IPS-NIHi11 (cell line): ENCODE results near the gene NUDT15.
"Not testable (repeated sequence)": the region's sequence is repeated elsewhere in the genome, so short reads cannot be mapped to it uniquely, and the experiment has no call there.

ENCODE experiments used
- DNase-seq: peaks from one replicate; pipeline ENCODE4 v3.0.0; 2012; ENCODE audit warnings: mixed read lengths, low spot score

NUDT15 gene

DNA sequence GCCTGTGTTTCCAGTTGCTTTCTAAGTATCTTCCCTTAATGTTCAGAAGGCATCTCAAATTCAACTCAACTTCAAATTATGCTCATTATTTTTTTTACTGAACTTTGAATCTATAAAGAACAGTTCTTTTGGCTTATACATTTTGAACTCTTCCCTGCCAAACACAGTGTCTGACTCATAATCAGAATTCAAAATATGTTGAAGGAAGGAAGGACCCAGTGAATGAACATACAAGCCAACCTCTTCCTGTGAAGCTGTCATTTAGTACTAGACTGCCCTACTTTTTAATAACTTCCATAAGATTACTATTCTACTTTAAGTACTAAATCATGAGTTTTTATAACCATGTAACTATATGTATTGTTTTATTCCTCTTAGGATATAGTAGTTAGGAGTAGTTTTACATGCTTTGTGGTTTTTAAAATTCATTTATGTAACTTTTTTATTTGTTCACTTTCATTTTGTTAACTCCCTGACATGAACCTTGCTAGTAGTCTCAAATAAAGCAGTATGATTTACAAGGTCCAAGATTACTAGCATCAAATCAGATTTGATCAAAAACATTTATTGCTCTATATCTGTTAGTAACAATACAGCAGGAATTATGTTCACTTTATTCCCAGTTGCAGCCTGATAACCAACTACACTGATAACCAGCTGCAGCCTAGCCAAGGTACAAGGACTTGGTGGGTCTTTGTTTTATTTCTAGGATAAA is 6.4 kb downstream of the NUDT15 start:
- DNase-seq = no peak

DNA sequence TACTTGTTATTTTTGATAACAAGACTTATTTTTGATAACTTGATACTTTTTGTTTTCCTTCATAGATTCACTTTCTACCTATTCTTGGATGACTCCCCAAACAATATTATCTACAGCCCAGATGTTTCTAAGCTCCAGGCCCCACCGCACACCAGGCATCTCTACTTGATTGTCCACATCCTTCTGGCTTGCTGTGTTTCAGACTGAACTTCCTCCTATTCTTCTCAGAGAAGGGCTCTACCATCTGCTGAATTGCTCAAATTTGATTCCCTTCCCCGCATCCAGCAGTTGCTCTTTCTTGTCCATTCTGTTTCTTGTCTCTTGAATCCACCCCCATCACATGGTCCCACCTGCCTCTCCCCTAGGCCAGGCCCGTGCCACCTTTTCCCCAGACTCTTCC is 13.0 kb downstream of the NUDT15 start:
- DNase-seq = no peak

DNA sequence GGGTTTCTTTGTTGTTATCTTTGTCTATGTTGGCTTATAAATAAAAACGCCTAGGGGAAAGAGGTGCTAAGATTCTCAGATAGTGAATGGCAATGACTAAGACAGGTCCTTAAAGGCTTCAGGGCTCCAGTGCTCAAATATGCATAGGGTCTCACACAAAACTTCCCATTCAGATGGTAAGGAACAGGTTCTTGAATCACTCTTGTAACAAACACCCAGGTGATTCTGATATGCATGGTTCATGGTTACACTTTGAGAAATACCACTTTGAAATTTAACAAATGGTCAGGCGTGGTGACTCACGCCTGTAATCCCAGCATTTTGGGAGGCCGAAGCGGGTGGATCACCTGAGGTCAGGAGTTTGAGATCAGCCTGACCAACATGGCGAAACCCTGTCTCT is 17.1 kb downstream of the NUDT15 start:
- DNase-seq = no peak

DNA sequence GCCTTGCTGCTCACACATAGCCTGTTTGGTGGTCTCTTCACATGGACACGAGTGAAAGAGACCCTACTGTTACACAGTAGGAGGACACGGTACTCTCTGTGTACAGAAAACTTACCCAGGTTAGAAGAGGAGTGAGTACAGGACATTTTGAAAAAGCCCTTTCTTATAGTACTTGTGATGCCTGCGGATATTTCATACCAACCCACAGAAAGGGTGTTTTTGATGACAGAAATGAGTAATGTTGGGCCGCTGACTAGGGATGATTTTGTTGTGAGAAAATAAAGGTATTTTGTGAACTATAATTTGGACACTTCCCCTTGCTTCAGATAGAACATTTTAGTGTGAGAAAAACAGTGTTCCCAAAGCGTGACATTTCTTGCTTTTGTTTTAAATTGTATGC is 18.2 kb downstream of the NUDT15 start:
- DNase-seq = no peak

DNA sequence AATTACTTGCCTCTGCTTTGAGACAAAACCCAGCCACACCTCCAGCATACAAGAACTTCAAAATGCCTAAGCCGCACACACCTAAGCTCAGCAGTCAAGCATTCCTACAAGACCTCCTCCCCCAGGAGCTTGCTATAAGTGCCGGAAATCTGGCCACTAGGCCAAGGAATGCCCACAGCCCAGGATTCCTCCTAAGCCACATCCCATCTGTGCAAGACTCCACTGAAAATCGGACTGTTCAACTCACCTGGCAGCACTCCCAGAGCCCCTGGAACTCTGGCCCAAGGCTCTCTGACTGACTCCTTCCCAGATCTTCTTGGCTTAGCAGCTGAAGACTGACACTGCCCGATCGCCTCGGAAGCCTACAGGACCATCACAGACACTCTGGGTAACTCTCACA is 21.0 kb downstream of the NUDT15 start:
- DNase-seq = not testable (repeated sequence)

DNA sequence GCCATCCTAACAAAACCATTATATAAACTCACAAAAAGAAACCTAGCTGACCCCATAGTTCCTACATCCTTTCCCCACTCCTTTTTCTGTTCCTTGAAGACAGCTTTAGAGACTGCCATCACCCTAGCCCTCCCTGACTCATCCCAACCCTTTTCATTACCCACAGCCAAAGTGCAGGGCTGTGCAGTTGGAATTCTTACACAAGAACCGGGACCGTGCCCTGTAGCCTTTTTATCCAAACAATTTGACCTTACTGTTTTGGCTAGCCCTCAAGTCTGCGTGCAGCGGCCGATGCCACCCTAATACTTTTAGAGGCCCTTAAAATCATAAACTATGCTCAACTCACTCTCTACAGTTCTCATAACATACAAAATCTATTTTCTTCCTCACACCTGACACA is 22.4 kb downstream of the NUDT15 start:
- DNase-seq = not testable (repeated sequence)

DNA sequence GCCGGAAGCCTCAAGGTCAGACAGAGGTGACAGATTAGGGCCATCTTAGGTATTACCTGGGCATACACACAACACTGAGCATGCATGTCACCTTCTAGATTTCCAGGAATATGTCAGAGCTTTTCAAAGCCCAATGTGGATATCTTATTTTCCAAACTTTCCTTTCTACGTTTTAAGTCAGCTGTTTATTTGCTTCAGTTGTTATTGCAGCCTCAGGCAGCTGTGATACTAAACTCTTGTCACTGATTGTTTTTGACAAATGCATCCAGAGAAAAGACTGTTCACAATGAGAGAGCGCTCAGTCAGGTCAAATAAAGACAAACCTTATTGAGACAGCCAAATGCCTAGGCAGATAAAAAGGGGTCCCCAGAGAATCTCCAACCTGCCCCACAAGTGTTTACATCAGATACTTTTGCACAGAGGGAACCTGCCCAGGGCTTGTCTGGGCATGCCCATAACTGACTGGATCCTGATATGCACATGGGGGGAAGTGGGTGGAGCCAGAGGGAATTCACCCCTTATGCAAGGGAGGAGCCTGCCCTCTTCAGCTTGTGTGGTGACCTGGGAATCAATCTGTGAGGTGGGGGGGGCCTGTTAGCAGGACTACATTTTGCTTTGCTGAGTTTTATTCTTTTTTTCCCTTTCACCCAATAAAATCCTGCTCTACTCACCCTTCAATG is 28.9 kb downstream of the NUDT15 start:
- DNase-seq = no peak

DNA sequence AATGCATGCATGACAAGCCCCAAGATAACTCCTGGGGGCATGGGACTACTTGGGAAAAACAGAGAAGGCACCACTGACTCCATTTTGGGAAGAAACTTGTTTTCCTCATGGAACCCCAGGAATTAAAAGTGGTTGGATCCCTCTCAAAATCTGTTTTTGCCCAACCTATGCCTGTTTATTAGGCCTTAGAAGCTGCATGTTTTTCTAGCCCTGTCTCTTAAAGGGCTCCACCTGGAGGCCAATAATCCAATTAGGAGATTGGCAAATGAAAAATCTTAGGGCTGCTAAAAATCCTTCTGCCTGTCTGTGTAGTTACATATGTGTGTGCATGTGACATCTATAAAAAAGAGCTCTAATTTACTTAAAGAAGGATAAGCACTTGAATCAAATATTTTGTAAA is 30.5 kb downstream of the NUDT15 start:
- DNase-seq = no peak

DNA sequence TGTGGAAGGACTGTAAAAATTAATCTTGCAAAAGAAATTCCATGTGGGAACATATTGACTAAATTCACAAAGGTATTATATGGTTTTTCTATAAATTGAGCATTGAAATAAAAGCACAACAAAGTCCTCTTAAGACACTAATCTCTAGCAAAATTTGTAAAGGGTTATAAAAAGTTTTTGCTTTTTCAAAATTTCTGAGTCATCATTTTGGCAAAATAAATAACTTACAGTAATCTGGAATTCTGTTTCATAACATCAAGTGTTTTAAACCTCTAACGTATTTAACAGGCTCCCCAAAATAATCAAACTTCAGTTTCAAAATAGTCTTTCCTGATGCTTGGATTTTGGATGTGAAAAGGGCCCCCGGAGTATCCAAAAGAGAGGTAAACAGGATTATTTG is 31.4 kb downstream of the NUDT15 start:
- DNase-seq = no peak

DNA sequence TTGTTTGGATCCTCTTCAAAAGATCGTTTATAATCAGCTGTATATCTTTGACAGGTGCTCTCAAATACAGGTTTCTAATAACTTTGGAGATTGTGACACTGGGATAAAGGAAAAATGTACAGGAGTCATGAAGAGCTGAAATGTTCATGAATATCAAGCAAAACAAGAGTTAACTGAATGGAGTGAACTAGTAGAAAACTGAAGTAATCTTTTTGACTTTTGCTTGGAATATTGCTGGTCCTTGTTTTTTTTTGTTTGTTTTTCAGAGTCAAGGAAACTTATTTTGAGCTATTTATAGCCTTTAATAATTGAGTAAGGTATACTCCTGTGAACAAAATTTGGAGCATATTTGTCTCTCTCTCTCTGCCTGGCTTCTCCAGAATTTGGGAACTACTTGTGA is 32.0 kb downstream of the NUDT15 start:
- no peak for DNase-seq

DNA sequence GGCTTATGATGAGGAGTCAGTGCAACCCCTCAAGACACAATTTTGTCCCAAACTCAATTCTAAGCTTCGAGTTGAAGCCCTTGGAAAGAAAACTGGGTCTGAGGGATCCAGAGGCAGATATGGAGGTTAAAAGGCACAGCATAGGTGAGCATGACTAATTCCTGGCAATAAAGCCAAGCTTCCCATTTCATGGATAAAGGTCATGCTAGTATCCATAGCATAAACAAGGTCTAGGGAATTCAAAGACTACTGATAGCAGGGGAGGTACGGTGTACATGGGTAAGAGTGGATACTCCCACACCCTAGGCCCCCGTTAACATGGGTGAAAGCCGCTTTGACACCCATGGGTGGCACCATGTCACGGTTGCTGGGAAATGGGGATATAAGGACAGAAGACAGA is 33.4 kb downstream of the NUDT15 start:
- no peak for DNase-seq

DNA sequence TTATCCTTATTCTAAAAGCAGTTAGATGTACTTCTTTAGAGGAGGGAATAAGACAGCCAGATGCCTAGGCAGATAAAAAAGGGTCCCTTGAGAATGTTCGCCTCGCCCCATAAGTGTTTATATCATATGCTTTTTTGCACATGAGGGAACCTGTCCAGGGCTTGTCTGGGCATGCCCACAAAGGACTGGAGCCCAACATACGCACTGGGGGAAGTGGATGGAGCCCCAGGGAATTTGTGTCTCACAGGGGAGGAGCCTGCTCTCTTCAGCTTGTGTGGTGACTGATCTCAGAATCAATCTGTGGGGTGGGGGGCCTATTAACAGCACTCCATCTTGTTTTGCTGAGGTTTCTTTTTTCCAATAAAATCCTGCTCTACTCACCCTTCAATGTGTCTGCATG is 34.8 kb downstream of the NUDT15 start:
- DNase-seq = no peak

DNA sequence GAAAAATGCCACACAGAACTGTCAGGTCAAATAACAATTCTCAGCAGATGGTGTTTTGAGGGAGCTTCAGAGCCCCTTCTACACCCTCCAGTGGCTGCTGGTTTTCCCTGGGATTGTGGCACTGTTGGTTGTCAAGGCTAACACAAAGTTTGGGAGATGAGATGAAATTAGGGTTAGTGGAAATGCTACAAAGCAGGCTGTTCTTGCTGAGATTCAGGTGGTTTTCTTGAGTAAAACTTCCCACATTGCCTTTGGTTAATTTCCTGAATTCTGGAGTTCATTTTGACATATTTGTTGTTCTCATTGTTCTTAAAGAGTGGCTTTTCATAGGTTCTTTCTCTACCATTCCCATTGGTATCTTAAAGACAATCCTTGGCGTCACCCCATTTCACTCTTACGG is 35.3 kb downstream of the NUDT15 start:
- DNase-seq = no peak

DNA sequence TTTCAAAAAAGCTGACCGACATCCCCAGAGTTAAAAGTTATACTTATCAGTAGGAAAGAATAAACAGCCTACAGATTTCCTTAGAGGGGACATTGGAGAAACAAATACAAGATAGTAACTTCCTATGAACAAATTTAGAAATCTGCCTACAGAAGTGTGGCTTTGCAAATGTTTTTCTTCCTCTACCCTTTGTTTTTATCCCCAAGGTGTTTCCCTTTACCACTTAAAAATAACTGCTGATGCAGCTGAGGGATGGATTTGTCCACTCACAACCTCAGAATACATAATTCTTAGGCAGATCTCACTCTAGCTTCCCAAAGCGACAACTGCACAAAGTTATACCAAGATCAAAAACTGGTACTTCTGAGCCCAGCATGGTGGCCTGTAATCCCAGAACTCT is 36.5 kb downstream of the NUDT15 start:
- no peak for DNase-seq

DNA sequence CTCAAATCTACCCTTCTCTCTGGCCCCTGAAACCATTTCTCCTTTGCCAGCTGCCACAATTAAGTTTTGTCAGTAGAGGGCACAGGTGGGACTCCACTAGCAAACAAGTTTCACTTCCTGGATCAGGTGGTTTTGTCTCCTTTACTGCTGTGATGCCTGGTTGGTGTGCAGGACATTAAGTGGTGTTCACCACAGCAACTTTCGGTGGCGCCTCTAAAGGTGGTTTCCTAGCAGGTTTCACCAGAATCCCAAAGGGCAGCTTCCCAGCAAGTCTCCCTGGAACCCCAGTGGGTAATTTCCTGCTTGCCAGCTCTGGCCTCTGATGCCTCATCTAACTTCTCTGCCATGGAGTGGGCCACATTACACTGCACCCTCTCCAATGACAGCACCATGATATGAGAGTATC is 40.7 kb downstream of the NUDT15 start:
- DNase-seq = peak; percentile 18

DNA sequence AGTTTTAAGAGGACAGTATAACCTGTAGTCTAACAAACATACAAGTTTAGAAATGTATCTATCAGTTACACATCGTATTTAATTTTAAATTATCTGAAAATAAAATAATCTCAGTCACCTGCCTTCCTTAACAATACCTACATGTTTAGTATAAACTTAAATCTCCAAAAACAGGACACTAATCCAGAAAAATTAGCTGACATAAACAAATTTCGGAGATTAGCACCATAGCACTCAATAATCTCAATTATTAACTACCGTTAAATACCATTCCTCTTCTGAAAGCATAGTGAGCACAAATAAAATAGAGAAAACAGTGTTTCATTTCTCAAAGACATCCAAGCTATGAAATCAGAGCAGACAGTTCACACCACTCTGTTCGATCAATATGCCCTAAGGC is 44.2 kb downstream of the NUDT15 start:
- DNase-seq = no peak

DNA sequence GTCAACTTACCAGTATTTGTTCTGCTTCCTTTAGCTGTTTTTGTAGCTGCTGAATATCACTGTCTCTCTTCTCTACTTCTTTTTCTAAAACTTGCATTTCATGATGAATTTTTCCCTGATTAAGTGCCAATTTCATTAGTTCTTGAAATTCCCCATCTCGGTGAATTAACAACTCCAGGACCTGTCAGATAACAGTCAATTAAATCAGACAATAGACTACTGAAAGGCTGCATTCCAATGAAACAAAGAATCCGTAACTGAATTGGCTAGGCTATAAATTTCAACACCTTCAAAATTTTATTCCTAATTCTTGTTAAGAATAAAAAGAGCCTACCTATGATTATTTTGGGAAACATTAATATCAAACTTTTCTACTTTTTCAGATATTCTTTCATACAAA is 48.7 kb downstream of the NUDT15 start:
- no peak for DNase-seq

DNA sequence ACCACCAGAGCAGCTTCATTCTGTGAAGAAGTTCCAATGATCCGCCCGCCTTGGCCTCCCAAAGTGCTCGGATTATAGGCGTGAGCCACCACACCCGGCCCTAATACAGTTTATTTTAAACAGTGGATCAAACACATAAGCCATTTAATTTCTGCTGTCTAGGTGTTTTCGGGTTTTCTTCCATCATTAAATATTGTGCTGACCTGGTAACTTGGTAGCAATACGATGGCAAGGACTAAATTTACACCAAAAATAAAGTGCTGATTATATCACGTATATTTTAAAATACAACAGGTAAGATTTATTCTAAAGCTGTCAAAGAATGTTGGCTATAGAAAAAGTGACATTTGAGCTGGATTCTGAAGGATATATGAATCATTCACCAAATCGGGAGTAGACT is 56.1 kb downstream of the NUDT15 start:
- DNase-seq = no peak

DNA sequence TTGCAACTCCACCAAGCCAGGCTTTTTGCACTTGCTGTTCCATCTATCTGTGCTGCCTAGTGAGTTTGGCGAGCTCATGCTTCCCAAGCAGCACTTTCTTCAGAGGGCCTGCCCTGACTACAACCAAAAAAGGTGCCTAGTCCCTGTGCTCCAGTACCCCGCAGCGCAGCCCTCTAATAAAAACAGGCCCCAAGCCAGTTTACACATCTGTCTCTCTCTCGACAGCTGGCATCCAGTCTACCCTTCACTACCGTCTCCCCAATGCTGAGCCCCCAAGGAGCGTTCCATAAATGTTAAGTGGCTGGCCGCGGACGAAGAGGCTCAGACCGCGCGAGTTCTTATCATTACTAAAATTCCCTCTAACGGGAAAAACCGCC is 56.9 kb downstream of the NUDT15 start:
- peak; percentile 14 for DNase-seq

DNA sequence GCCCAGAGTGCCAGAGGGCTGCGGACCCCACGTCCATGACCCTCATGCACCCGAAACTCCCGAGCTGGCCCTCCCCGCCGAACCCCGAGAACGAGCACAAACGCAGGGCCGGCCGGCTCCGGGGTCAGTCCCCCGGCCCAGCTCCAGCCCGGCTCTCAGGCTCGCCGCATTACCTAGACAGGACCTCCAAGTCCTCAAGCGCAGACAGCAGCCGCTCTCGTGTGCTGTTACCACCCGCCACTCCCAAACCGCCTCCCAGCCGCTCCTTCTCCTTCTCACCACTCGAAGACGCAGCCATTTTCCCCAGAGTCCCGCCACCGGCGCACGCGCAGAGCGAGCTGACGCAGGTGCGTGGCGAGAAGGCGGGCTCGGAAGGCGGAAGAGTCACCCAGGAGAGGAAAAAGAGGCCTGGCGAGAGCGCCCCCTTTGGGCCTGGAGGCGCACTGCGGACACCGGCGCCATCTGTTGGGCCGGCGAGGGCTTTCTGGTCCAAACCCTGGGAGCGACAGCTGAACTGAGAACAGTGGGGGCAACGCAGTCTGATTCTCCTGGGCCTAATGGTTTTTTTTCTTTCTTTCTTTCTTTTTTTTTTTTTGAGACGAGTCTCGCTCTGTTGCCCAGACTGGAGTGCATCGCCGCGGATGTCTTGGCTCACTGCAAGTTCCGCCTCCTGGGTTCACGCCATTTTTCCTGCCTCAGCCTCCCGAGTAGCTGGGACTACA is 57.4 kb downstream of the NUDT15 start, which contains the start of gene MED4:
MED4 (minus strand) TSS at position 324 of the 722 bp plus-strand sequence; CDS start at position 298, 26 bp downstream.
- DNase-seq = peak; percentile 97

DNA sequence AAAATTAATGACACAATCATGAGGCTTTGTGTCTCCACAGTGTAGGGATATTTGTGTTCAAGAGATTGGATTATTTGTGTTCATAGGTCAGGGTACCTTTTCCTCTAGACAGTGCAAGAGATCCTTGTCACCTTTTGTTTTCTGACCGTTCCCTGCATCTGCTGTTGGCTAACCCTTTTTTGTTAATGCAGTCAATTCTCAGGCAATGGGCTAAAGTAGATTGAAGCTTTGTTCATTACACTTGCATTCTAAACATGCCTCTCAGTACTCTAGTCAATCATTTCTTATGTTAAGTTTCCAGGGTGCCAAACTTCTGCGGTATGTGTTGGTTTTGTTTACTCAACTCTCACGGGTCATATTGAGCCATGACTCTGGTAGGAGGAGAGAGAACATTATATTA is 59.1 kb downstream of the NUDT15 start:
- DNase-seq = no peak
